GM18951 (cell line): ENCODE measurements around the gene UBE2L3.
A peak's percentile ranks its signal among the peaks of the same experiment; 100 is the strongest.

ENCODE experiments used
- POLR2A ChIP-seq: IDR thresholded peaks from 4 replicates; pipeline ENCODE4 v1.6.1; 2011; ENCODE audit warnings: mild to moderate bottlenecking; ENCODE audit not compliant: insufficient read length, insufficient read depth; ENCODE audit errors: extremely low read depth
- in situ Hi-C: fragments of 300-500 bp; cut with MboI; formaldehyde crosslinking; loops from one replicate; pipeline ENCODE4 v1.12.0; 2022; ENCODE audit warnings: low sequenced_read_pairs, mixed read lengths, inconsistent platforms; ENCODE audit not compliant: unreplicated experiment

UBE2L3 gene

DNA sequence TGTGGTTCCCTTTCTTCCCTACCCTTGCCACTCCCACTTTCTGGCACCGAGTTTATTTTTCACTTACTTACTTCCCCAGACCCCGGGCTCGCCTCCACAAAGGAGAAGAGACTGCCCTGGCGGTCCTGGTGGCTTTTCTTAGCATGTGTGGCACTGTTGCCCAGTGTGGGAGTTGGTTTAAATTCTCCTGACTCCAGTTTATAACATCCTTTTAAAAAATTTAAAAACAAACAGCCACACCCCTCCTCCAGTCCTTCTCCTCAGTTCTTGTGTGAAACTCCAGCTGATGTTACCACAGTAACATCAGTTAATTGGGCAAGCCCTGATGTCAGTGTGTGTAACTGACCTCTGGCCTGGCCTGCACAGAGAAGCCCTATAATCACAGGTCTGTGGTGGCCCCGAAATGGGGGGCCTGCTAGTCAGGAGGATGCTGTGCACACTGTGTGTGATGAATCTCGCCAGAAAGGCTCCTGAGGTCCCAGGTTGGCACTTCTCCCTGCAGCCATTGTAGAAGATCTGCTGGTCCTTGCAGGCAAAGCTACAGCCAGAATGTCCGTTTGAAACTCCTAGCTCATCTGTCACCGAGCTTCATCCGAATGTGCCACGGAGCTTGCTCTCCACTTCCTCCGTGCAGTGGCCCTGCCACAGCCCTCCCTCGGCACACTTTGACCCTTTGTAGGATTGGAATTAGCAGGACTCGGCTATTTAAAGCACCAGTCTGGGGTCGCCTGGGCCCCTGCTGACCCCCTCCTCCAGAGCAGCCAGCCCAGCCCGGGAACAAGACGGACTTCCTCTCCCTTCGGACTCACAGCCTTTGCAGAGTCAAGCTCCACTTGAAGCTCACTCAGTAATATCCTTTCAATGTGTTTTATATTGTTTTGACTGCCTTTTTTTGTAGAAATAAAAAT, 54.8 kb downstream of the UBE2L3 start:
- TF ChIP-seq POLR2A = no peak
- in situ Hi-C loops = no loop called here

GRCh38 chr22:21622919-21623647, 55.6 kb downstream of the UBE2L3 start:
- in situ Hi-C loops = no loop called here
- no peak for TF ChIP-seq POLR2A

DNA sequence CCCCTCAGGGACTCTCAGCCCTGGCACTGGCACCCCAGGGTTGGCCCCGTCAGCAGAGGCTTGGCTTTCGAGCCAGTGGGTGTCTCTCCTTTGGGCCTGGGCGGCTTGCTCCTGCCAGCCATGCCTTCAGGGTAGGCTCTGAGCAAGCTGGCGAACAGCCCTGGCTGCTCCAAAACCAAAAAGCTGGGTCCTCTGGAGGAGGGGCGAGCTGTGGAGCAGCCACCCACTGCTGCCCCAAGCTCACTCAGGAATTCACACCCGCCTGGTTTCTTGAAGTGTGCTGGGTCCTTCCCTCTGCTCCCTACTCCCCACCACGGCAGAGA, 56.1 kb downstream of the UBE2L3 start:
- no peak for TF ChIP-seq POLR2A
- in situ Hi-C loops = no loop called here

DNA sequence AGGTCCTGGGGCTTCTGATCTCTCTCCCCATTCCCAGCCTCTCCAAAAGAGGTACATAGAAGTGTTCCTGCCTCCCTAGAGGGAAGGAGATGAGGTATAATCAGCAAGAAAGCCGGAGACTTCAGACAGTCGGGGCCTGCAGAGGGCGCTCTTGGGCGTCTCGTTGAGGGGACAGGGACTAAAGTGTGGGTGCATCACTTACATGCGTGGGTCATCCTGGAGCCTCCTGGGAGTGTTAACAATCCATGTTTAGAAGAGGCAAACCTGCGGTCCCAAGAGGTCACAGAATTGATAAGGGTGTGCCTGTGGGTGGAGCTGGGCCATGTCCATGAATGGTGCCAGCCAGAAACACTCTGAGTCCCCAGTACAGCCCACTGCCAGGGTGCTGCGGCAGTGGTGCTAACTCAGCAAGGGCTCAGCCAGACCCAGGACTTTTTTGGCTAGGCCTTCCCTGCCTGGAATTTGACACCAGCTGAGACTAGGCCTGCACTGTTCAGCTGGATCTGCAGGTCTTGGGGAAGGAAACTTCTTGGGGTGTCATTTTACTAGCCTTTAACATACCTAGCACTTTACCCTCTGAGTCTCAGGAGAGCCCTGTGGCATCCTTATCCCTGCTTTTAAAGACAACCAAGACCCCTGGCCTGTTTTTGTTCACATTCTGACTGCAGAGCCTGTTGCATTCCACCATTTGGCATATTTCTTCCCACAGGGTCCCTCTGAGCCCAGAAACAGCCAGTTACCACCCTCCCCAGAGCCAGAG, 56.8 kb downstream of the UBE2L3 start:
- in situ Hi-C loops = no loop called here
- no peak for TF ChIP-seq POLR2A

GRCh38 chr22:21624880-21625791, 57.6 kb downstream of the UBE2L3 start:
- in situ Hi-C loops = loop anchor here (25.0 kb wide), 1 partner anchor 213 kb away; the partner anchor contains the start of gene HIC2
- TF ChIP-seq POLR2A = no peak

DNA sequence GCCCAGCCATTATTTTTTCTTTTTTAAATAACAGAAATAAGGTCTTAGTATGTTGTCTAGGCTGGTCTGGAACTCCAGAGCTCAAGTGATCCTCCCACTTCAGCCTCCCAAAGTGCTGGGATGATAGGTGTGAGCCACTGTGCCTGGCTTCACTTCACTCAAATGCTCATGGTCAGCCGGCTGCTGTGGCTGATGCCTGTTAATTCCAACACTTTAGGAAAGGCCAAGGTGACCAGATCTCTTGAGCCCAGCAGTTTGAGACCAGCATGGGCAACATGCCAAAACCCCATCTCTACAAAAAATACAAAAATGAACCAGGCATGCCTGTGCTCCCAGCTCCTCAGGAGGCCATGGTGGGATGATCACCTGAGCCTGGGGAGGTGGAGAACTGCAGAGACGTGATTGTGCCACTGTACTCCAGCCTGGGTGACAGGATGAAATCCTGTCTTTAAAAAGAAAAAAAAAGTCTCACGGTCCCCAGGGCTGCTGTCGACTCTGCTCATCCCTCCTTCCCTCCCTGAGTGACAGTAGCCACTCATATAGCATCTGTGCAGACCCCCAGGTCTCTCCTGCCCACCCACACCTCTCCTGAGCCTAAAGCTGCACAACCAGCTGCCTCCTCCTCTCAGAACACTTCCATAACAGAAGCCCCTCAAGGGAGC, 58.7 kb downstream of the UBE2L3 start:
- TF ChIP-seq POLR2A = no peak
- in situ Hi-C loops = loop anchor here (25.0 kb wide), 1 partner anchor 214 kb away; the partner anchor contains the start of gene HIC2

GRCh38 chr22:21626735-21627469, 59.4 kb downstream of the UBE2L3 start:
- TF ChIP-seq POLR2A = peak; percentile 33

DNA sequence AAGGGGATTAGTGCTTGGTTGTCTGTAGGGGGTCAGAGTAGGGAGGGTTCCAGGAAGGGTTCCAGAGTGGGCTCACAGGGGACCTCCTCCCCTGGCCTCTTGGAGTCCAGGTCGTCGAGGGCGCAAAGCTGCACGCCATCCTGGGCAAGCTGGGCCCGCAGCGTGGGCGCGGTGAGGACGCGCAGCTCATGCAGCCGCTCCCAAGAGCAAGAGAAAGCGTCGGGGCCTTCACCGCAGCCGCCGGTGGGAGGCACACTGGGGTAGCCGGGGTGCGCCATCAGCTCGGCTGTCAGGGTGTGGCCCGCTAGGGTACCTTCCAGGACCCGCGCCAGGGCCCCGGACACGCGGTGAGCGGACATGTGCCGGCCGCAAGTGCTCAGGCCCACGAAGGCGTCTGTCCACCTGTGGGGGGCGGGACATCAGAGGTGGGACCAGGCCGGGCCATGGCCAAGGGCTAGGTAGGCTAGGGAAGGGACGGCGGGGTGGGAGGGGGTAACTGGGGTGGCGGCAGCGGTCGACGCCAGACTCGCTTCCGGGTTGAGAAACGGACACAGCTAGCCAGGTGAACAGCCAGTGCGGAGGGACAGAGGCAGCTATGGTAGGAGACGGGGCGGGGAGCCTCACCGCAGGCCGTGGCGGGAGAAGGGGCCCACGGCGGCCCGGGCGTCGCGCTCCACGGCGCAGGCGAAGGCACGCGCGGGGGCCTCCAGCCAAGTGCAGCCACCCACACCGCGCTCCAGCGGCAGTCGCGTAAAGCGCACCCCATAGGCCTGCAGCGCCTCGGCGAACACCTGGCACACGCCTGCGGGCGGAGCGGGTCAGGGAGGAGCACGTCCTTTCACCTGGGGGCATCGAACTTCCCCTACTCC, 61.1 kb downstream of the UBE2L3 start:
- in situ Hi-C loops = loop anchor here (25.0 kb wide), 1 partner anchor 216 kb away; the partner anchor contains the start of gene HIC2
- TF ChIP-seq POLR2A = no peak

More at GRCh38 chr22:21626735-21627469, 59.4 kb downstream of the UBE2L3 start:
- in situ Hi-C loops = loop anchor here (25.0 kb wide), 1 partner anchor 215 kb away; the partner anchor contains the start of gene HIC2

GRCh38 chr22:21629255-21630149, 62.0 kb downstream of the UBE2L3 start, which contains the start of gene YDJC:
Gene YDJC, minus strand, starts transcription at chr22:21630022. Its CDS starts 8 bp downstream, at chr22:21630014.
- in situ Hi-C loops = loop anchor here (25.0 kb wide), 1 partner anchor 217 kb away; the partner anchor contains the start of gene HIC2
- peak; percentile 83 for TF ChIP-seq POLR2A

DNA sequence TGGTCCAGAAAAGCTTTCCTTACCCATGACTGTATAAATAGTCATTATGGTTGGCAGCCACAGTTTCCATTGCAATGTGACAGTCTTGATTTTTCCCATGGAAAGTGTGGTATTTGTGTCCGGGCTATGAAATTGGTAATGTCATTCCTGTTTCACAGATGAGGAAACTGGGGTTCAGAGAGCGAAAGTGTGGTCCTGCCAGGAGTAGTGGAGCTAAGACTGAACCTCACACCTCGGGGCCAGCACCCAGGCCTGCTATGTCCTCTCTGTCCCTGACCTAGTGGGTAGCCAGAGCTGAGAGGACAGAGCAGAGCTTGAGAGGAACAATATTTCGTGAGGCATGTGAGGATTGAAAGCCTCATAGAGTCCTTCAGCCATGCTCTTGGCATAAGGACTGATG, 63.5 kb downstream of the UBE2L3 start:
- no peak for TF ChIP-seq POLR2A

More for the DNA sequence above, 63.5 kb downstream of the UBE2L3 start:
- in situ Hi-C loops = loop anchor here (25.0 kb wide), 1 partner anchor 219 kb away; the partner anchor contains the start of gene HIC2
